ENCODE data around the gene E2F7. TPM values are rescaled to one million over a fixed set of nuclear protein-coding genes. Genes with fewer than 3 reads are reported as not detected.
"Not testable (repeated sequence)": the region's sequence is repeated elsewhere in the genome, so short reads cannot be mapped to it uniquely, and the experiment has no call there.

The E2F7 gene
- total RNA-seq, 1 experiment from 2014 or later, result 40.2 TPM

GRCh38 chr12:77102123-77102522, 36.8 kb upstream of the E2F7 start:
- intact Hi-C loops (cut with micrococcal nuclease; ENCODE audit: unreplicated experiment), result loop anchor here (2.0 kb wide), 1 partner anchor 39 kb away; no protein-coding TSS in a partner anchor
- H3K9me3 Mint-ChIP-seq (ENCODE audit: low read depth, unreplicated experiment), result no peaks in the 10 kb centered on the region
- CTCF ChIA-PET, result interaction anchor here (0.7 to 1.0 kb wide), 5 partner anchors 15 to 251 kb away, joined by 3 to 7 read pairs (median 5); no protein-coding TSS in a partner anchor
- no peak for TF ChIP-seq CTCF (IDR thresholded peaks at IDR 0.05; ENCODE audit: unreplicated experiment)
- no peaks in the 10 kb centered on the region for H3K27me3 Mint-ChIP-seq (ENCODE audit: unreplicated experiment)
- no peak overlapping the region for H3K4me3 Mint-ChIP-seq (ENCODE audit: low read depth, unreplicated experiment)
- peaks cover 6% of the 10 kb centered on the region for H3K36me3 Mint-ChIP-seq (ENCODE audit: insufficient read depth, unreplicated experiment)
- BruUV-seq (replicated peaks), result no TSS peak
- H3K27ac Mint-ChIP-seq (ENCODE audit: unreplicated experiment), result peak overlapping the region; percentile 82
- no peak for DNase-seq
- H3K4me1 Mint-ChIP-seq (ENCODE audit: low read depth, unreplicated experiment), result peaks cover 38% of the 10 kb centered on the region

GRCh38 chr12:77099799-77100198, 34.4 kb upstream of the E2F7 start:
- BruUV-seq (replicated peaks), result no TSS peak
- CTCF ChIA-PET, result no interaction called here
- intact Hi-C loops (cut with micrococcal nuclease; ENCODE audit: unreplicated experiment), result no loop called here

GRCh38 chr12:77097846-77098245, 32.5 kb upstream of the E2F7 start:
- Mint-ChIP-seq H3K27me3 (ENCODE audit: unreplicated experiment) (no peaks in the 10 kb centered on the region), H3K4me1 (ENCODE audit: low read depth, unreplicated experiment) (peaks cover 15% of the 10 kb centered on the region), H3K9me3 (ENCODE audit: low read depth, unreplicated experiment) (peaks cover 3% of the 10 kb centered on the region), H3K36me3 (ENCODE audit: insufficient read depth, unreplicated experiment) (no peaks in the 10 kb centered on the region), H3K4me3 (ENCODE audit: low read depth, unreplicated experiment) (no peak overlapping the region), H3K27ac (ENCODE audit: unreplicated experiment) (no peak overlapping the region)
- CTCF ChIA-PET, result interaction anchor here (0.7 kb wide), 1 partner anchor 19 kb away, joined by 3 read pairs; no protein-coding TSS in a partner anchor
- TF ChIP-seq CTCF (IDR thresholded peaks at IDR 0.05; ENCODE audit: unreplicated experiment), result no peak
- intact Hi-C loops (cut with micrococcal nuclease; ENCODE audit: unreplicated experiment), result no loop called here
- DNase-seq, result no peak
- BruUV-seq (replicated peaks), result no TSS peak

More at GRCh38 chr12:77099799-77100198, 34.4 kb upstream of the E2F7 start:
- Mint-ChIP-seq H3K36me3 (ENCODE audit: insufficient read depth, unreplicated experiment) (peaks cover 2% of the 10 kb centered on the region), H3K4me1 (ENCODE audit: low read depth, unreplicated experiment) (peaks cover 32% of the 10 kb centered on the region), H3K27ac (ENCODE audit: unreplicated experiment) (no peak overlapping the region), H3K9me3 (ENCODE audit: low read depth, unreplicated experiment) (peaks cover 3% of the 10 kb centered on the region), H3K27me3 (ENCODE audit: unreplicated experiment) (no peaks in the 10 kb centered on the region), H3K4me3 (ENCODE audit: low read depth, unreplicated experiment) (no peak overlapping the region)
- DNase-seq, result no peak
- no peak for TF ChIP-seq CTCF (IDR thresholded peaks at IDR 0.05; ENCODE audit: unreplicated experiment)

- intact Hi-C loops (cut with micrococcal nuclease; ENCODE audit: unreplicated experiment); BruUV-seq (replicated peaks); H3K27me3 Mint-ChIP-seq (ENCODE audit: unreplicated experiment); CTCF ChIA-PET; H3K4me1 Mint-ChIP-seq (ENCODE audit: low read depth, unreplicated experiment); H3K9me3 Mint-ChIP-seq (ENCODE audit: low read depth, unreplicated experiment); H3K4me3 Mint-ChIP-seq (ENCODE audit: low read depth, unreplicated experiment); H3K27ac Mint-ChIP-seq (ENCODE audit: unreplicated experiment); H3K36me3 Mint-ChIP-seq (ENCODE audit: insufficient read depth, unreplicated experiment); DNase-seq: not testable (repeated sequence)
Observed at GRCh38 chr12:77092227-77092626, 26.9 kb upstream of the E2F7 start.

- intact Hi-C loops (cut with micrococcal nuclease; ENCODE audit: unreplicated experiment), result no loop called here
- Mint-ChIP-seq H3K27ac (ENCODE audit: unreplicated experiment) (no peak overlapping the region), H3K36me3 (ENCODE audit: insufficient read depth, unreplicated experiment) (no peaks in the 10 kb centered on the region), H3K27me3 (ENCODE audit: unreplicated experiment) (no peaks in the 10 kb centered on the region), H3K4me3 (ENCODE audit: low read depth, unreplicated experiment) (no peak overlapping the region), H3K4me1 (ENCODE audit: low read depth, unreplicated experiment) (peaks cover 6% of the 10 kb centered on the region), H3K9me3 (ENCODE audit: low read depth, unreplicated experiment) (no peaks in the 10 kb centered on the region)
- no TSS peak for BruUV-seq (replicated peaks)
- CTCF ChIA-PET, result no interaction called here
- TF ChIP-seq CTCF (IDR thresholded peaks at IDR 0.05; ENCODE audit: unreplicated experiment), result no peak
- no peak for DNase-seq
Observed at GRCh38 chr12:77089686-77090220, 24.4 kb upstream of the E2F7 start.
